DMS 273 (cell line): Measurements from ENCODE around the gene B4GAT1.
"Not testable (repeated sequence)": the region's sequence is repeated elsewhere in the genome, so short reads cannot be mapped to it uniquely, and the experiment has no call there.

Experiments
- DNase-seq: peaks from one replicate; lab custom pipeline; 2025; ENCODE audit not compliant: unreplicated experiment; lab: John Stamatoyannopoulos, UW

The B4GAT1 gene

GRCh38 chr11:66347425-66348276 lies at the start of gene B4GAT1:
Gene B4GAT1 (minus strand): TSS chr11:66347629. CDS start chr11:66347545, 84 bp downstream.
- peak; percentile 87 for DNase-seq

GRCh38 chr11:66393954-66394353 lies 46.5 kb upstream of the B4GAT1 start:
- DNase-seq, result no peak

GRCh38 chr11:66391322-66391721 lies 43.9 kb upstream of the B4GAT1 start:
- DNase-seq, result no peak

GRCh38 chr11:66388780-66389386 lies 41.5 kb upstream of the B4GAT1 start:
- DNase-seq, result peak; percentile 87

- DNase-seq, result peak; percentile 90
These were observed 39.0 kb upstream of the B4GAT1 start for GRCh38 chr11:66386171-66387069.

GRCh38 chr11:66384316-66384715 lies 36.9 kb upstream of the B4GAT1 start:
- not testable (repeated sequence) for DNase-seq

- peak; percentile 35 for DNase-seq
These were observed 32.8 kb upstream of the B4GAT1 start for GRCh38 chr11:66380264-66380663.

- DNase-seq, result peak; percentile 31
These were observed 26.4 kb upstream of the B4GAT1 start for GRCh38 chr11:66373690-66374287.

- peak; percentile 53 for DNase-seq
These were observed 25.8 kb upstream of the B4GAT1 start for GRCh38 chr11:66373265-66373664.

- peak; percentile 96 for DNase-seq
These were observed 24.4 kb upstream of the B4GAT1 start, which contains the start of gene SLC29A2 for GRCh38 chr11:66371627-66372415. Gene SLC29A2 (minus strand): TSS chr11:66371760. CDS start chr11:66371591, 169 bp downstream.

GRCh38 chr11:66369073-66369894 lies 21.9 kb upstream of the B4GAT1 start:
- no peak for DNase-seq

- no peak for DNase-seq
These were observed 21.1 kb upstream of the B4GAT1 start for GRCh38 chr11:66368484-66368883.

- DNase-seq, result no peak
These were observed 20.3 kb upstream of the B4GAT1 start for GRCh38 chr11:66367561-66368312.

GRCh38 chr11:66366844-66367477 lies 19.5 kb upstream of the B4GAT1 start:
- no peak for DNase-seq

GRCh38 chr11:66365711-66366619 lies 18.5 kb upstream of the B4GAT1 start:
- DNase-seq, result no peak

- DNase-seq, result no peak
These were observed 17.7 kb upstream of the B4GAT1 start for GRCh38 chr11:66365166-66365565.
